ENCODE data around the gene PARP12.

PARP12 gene

GRCh38 chr7:140015471-140015970, 47.2 kb downstream of the PARP12 start:
- H3K4me3 ChIP-seq (ENCODE audit: control insufficient read depth, low read depth, low read length) = no peak overlapping the region
- no peak for DNase-seq (ENCODE audit: low read depth)
- TF ChIP-seq CTCF (IDR thresholded peaks at IDR 0.05; ENCODE audit: control insufficient read depth, insufficient read depth, low read depth, low read length, missing control alignments) = no peak

- DNase-seq (ENCODE audit: low read depth) = no peak
- H3K4me3 ChIP-seq (ENCODE audit: control insufficient read depth, low read depth, low read length) = no peak overlapping the region
- TF ChIP-seq CTCF (IDR thresholded peaks at IDR 0.05; ENCODE audit: control insufficient read depth, insufficient read depth, low read depth, low read length, missing control alignments) = no peak
These were observed 48.6 kb downstream of the PARP12 start for GRCh38 chr7:140014123-140014522.

- no peak for TF ChIP-seq CTCF (IDR thresholded peaks at IDR 0.05; ENCODE audit: control insufficient read depth, insufficient read depth, low read depth, low read length, missing control alignments)
- DNase-seq (ENCODE audit: low read depth) = no peak
- H3K4me3 ChIP-seq (ENCODE audit: control insufficient read depth, low read depth, low read length) = no peak overlapping the region
These were observed 49.1 kb downstream of the PARP12 start for GRCh38 chr7:140013676-140014075.

GRCh38 chr7:140010194-140010895, 52.4 kb downstream of the PARP12 start:
- no peak for DNase-seq (ENCODE audit: low read depth)
- no peak overlapping the region for H3K4me3 ChIP-seq (ENCODE audit: control insufficient read depth, low read depth, low read length)
- no peak for TF ChIP-seq CTCF (IDR thresholded peaks at IDR 0.05; ENCODE audit: control insufficient read depth, insufficient read depth, low read depth, low read length, missing control alignments)

GRCh38 chr7:140009735-140010134, 53.0 kb downstream of the PARP12 start:
- H3K4me3 ChIP-seq (ENCODE audit: control insufficient read depth, low read depth, low read length) = no peak overlapping the region
- DNase-seq (ENCODE audit: low read depth) = no peak
- no peak for TF ChIP-seq CTCF (IDR thresholded peaks at IDR 0.05; ENCODE audit: control insufficient read depth, insufficient read depth, low read depth, low read length, missing control alignments)

- no peak for DNase-seq (ENCODE audit: low read depth)
- H3K4me3 ChIP-seq (ENCODE audit: control insufficient read depth, low read depth, low read length) = no peak overlapping the region
- no peak for TF ChIP-seq CTCF (IDR thresholded peaks at IDR 0.05; ENCODE audit: control insufficient read depth, insufficient read depth, low read depth, low read length, missing control alignments)
These were observed 53.8 kb downstream of the PARP12 start for GRCh38 chr7:140008755-140009610.

Measured in AG09309 (cell line).